HAP-1 (cell line): ENCODE data around the gene SGSH.

ENCODE experiments used
- DNase-seq, 2 experiments: peaks; one replicate each; pipeline ENCODE4 v3.0.0-alpha.2; 2016 to 2020; ENCODE audit warnings: low spot score in 2 of 2
- H3K27me3 ChIP-seq: fragments of 250-450 bp; sonication (Bioruptor Pico); 2 replicates; pipeline ENCODE4 v1.5.1; 2020; ENCODE audit warnings: low read depth, mild to moderate bottlenecking, moderate library complexity
- H3K36me3 ChIP-seq: fragments of 250-450 bp; sonication (Bioruptor Pico); replicated peaks from 2 replicates; pipeline ENCODE4 v1.5.1; 2020; ENCODE audit warnings: mild to moderate bottlenecking
- H3K4me1 ChIP-seq: fragments of 250-450 bp; sonication (Bioruptor Pico); 2 replicates; pipeline ENCODE4 v1.5.1; 2020; ENCODE audit warnings: mild to moderate bottlenecking
- H3K4me3 ChIP-seq: fragments of 250-450 bp; sonication (Bioruptor Pico); 2 replicates; pipeline ENCODE4 v1.5.1; 2020; ENCODE audit warnings: mild to moderate bottlenecking, moderate library complexity
- H3K9me3 ChIP-seq: fragments of 250-450 bp; sonication (Bioruptor Pico); 2 replicates; pipeline ENCODE4 v1.5.1; 2020; ENCODE audit warnings: mild to moderate bottlenecking, moderate library complexity
- in situ Hi-C: fragments of 300-500 bp; cut with MboI; formaldehyde crosslinking; loops from 3 replicates; pipeline ENCODE4 v1.14.3; 2020; ENCODE audit warnings: low sequenced_read_pairs, inconsistent platforms, mixed read lengths

SGSH gene

DNA sequence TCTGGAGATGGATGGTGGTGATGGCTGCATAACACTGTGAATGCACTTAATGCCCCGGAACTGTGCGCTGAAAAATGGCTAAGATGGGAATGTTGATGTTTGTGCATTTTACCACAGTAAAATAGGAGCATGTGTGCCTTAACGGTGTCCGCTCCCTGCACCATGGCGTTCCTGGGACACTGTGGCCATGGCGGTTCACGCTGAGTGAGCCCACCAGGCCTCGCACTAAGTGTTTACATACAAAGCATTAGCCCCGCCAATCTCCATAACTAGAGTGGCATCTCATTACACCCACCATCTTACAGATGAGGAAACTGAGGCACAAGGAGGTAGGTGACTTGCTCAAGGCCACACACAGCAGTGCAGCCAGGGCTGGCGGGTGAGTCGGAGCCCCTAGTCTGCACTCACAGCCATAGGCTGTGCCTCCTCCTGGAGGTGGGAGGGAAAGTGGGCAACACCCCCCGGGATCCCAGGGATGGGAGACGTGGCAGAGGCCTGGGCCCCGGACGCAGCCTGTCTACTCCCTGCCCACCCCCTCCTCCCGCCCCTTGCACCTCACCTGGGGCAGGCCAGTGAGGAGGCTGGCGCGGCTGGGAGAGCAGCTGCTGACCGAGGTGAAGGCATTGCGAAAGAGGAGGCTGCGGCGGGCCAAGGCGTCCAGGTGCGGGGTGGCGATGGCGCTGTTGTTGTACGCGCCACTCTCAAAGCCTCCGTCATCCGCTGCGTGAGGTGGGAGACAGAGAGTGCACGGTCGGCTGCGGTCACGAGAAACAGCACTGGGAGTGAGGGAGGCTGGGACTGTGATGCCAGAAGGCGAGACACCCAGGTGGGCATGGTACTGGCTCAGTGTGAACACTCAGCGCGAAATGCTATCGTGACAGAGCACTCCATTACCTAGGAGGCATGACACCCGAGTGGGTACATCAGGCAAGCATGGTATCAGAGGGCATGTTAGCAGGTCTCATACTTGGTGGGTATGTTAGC, 3.4 kb downstream of the SGSH start:
- in situ Hi-C loops: no loop called here
- peaks cover 30% of the 10 kb centered on the region for H3K36me3 ChIP-seq

DNA sequence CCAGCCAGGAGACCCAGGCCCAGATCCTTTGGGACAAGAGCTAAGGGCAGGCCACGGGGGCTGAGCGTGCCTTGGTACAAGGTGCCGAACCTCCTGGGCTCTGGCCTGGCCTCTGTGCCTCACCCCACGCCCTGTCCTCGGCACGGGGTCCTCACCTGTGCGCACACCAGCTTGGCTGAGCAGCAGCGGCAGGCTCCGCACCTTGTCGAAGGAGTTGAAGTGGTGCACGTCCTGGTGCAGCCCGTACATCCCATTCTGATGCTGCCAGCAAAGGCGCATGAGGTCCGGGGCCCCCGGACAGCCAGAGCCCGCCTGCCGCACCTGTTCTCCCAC, 5.3 kb downstream of the SGSH start:
- no peak overlapping the region for H3K4me3 ChIP-seq
- no peaks in the 10 kb centered on the region for H3K27me3 ChIP-seq
- H3K36me3 ChIP-seq: peaks cover 46% of the 10 kb centered on the region
- in situ Hi-C loops: no loop called here
- no peak for DNase-seq
- H3K4me1 ChIP-seq: peaks cover 3% of the 10 kb centered on the region; the same call in 1 of the 2 replicates
- no peaks in the 10 kb centered on the region for H3K9me3 ChIP-seq

More for the DNA sequence above, 3.4 kb downstream of the SGSH start:
- no peak for DNase-seq
- Histone ChIP-seq H3K4me3 (no peak overlapping the region), H3K4me1 (peaks cover 6% of the 10 kb centered on the region), H3K9me3 (no peaks in the 10 kb centered on the region), H3K27me3 (no peaks in the 10 kb centered on the region)

DNA sequence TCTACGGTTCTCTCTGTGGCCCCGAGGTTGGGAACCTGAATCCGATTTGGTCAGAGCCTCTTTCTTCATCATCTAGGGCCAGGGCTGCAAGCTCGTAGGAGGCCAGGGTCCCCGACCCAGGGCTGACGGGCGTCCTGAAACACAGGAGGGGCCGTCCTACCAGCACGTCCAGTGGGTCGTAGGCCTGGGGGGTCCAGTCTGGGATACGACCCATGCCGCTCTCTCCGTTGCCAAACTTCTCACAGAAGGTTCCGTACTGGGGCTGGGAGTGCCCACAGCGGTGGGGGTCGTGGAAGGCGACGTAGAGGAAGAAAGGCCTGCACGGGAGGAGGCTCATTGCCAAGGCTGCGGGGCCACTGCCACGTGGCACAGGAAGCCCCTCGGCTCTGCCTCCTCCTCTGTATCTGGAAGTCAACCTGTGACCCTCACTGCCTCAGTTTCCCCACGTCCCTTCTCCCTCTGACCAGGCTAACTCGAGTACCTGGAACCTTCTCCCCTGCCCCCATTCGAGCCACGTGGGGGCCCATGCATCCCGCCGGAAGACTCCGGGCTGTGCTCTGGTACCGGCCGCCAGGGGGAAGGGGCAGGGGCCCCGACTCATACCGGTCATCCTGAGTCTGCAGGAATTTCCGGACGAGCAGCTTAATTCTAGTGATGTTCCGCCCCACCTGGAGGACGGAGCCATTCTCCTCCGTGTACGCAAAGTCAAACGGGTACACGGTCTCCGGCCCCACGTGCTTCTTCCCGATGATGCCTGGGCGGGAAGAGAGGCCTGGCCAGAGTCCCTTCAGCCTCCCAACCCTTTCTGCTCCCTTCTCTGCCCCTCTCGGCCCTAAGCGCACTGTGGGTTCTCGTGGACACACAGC, 5.9 kb downstream of the SGSH start:
- Histone ChIP-seq H3K27me3 (no peaks in the 10 kb centered on the region), H3K36me3 (peaks cover 49% of the 10 kb centered on the region), H3K4me1 (peaks cover 2% of the 10 kb centered on the region; the same call in 1 of the 2 replicates), H3K4me3 (no peak overlapping the region), H3K9me3 (no peaks in the 10 kb centered on the region)
- in situ Hi-C loops: no loop called here
- DNase-seq: no peak

DNA sequence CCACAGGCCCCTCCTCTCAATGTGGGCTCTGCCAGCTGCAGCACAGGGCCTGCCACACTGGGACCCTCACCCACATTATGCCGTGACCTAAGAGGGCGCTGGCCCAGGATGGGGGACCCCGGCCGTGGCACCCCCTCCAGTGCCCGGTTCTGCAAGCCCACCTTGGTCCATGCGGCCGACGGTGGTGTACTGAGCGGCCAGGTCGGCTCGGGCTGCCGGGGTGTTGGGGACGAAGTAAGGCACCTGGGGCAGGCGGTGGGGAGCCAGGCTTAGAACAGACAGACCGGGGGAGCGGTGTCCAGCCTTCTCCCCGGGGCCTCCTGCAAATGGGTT, 6.5 kb downstream of the SGSH start:
- DNase-seq: no peak
- in situ Hi-C loops: no loop called here
- no peaks in the 10 kb centered on the region for H3K27me3 ChIP-seq
- no peak overlapping the region for H3K4me3 ChIP-seq
- H3K4me1 ChIP-seq: no peaks in the 10 kb centered on the region
- H3K36me3 ChIP-seq: peaks cover 53% of the 10 kb centered on the region
- no peaks in the 10 kb centered on the region for H3K9me3 ChIP-seq

DNA sequence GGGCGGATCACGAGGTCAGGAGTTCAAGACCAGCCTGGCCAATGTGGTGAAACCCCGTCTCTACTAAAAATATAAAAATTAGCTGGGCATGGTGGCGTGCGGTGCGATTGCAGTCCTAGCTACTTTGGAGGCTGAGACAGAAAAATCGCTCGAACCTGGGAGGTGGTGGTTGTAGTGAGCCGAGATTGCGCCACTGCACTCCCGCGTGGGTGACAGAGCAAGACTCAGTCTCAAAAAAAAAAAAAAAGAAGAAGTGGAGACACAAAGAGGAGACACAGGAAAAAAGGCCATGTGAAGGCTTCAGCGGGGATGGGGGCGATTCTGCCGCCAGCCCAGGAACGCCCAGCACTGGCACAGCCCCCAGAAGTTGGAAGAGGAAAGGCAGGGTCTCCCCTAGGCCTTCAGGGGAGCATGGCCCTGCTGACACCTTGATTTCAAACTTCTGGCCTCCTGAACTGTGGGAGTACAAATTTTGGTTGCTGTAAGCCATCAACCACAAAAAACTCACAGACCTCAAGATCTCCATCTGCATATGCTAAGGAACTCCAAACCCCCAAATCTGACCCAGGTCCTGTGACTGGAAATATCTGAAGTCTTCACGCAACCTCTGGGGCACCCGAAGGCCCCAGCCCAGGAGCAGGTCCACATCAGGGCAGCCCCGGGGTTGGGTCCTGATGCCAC, 7.0 kb downstream of the SGSH start:
- in situ Hi-C loops: no loop called here
- Histone ChIP-seq H3K27me3 (no peaks in the 10 kb centered on the region), H3K9me3 (no peaks in the 10 kb centered on the region), H3K4me3 (no peak overlapping the region), H3K4me1 (no peaks in the 10 kb centered on the region), H3K36me3 (peaks cover 54% of the 10 kb centered on the region)
- DNase-seq: no peak

DNA sequence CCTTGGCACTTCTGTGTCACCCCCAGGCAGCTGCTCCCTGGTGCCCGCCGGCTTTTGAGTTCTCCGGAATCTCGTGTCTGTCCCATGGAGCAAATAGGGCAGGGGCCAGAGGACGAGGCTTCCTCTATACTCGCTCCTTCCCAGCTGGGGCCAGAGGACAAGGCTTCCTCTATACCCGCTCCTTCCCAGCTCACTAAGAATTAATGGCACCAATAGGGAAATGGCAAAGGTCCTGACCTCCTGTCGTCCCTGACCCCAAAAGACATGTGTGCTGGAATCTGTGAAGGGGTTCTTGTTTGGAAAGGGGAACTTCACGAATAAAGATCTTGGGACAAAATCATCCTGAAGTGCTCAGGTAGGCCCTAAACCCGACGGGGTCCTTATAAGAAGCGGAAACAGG, 7.6 kb downstream of the SGSH start:
- Histone ChIP-seq H3K4me1 (no peaks in the 10 kb centered on the region), H3K9me3 (no peaks in the 10 kb centered on the region), H3K36me3 (peaks cover 53% of the 10 kb centered on the region), H3K4me3 (no peak overlapping the region), H3K27me3 (no peaks in the 10 kb centered on the region)
- no peak for DNase-seq
- in situ Hi-C loops: no loop called here

DNA sequence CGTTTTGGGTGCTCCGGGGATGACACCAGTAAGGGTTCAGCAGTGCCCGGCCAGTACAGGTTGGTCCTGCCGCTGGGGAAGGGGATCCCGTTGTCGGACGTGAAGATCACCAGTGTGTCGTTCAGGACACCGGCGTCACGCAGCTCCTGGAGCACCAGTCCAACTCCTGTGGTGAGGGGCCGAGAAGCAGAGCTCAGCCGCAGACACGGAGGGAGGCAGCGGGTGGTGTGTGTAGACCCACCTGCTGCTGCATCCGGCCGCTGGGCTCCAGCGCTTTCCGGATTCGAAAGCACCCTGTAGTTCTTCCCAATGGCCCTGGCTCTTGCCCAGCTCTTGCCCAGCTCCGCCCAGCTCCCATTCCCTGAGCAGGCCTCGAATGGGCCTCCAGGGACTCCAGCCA, 8.0 kb downstream of the SGSH start:
- in situ Hi-C loops: no loop called here
- Histone ChIP-seq H3K4me1 (no peaks in the 10 kb centered on the region), H3K36me3 (peaks cover 50% of the 10 kb centered on the region), H3K4me3 (no peak overlapping the region), H3K9me3 (no peaks in the 10 kb centered on the region), H3K27me3 (no peaks in the 10 kb centered on the region)
- DNase-seq: no peak

DNA sequence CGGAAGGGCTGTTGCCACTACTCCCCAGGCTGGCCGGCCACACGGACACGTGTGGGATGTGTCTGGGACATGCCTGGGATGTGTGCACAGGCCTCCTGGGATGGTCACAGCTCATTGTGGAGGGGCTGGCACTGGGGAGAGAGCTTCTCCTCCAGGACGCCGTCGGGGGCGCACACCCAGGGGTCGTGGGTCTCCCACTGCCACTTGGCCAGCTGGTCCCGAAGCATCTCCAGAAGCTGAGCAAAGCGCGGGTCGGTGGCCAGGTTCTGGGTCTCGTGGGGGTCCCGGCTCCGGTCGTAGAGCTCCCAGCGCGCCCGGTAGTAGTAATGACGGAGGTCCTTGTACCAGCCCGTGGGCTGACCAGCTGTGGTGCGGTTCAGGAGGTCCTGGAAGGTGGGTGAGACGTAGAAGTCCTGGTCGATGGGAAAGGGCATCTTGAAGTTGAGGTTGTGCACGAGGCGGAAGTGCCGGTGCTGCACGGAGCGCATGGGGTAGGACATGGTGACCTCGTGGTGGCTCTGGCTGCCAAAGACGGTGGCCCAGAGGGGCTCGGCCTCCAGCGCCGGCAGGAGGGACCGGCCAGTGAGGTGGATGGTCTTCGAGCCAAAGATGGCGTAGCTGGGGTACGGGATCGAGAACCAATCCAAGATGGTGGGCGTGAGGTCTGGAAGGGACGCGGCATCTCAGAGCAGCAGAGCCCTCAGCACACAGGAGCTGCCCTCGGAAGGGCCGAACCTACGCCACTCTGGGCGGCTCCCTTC, 9.6 kb downstream of the SGSH start:
- peaks cover 41% of the 10 kb centered on the region for H3K36me3 ChIP-seq
- in situ Hi-C loops: no loop called here

DNA sequence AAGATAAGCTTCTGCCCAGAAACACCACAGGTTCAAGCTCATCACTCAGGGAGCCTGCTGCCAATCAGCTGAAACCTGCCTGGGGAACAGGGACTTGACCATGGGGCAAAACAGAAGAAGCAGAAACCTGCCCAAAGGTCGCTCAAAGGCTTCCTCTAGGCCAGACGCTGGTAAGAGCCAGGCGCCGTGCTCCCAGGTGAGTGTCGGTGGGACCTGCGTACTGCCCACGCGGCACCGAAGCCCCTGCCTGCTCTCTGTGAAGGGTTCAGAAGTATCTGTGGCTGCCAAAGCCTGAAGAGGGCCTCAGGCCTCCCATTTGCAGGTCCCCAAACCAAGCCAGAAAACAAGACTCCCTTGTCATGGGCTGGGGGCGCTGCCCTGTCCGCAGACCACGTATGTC, 10.4 kb downstream of the SGSH start:
- Histone ChIP-seq H3K4me1 (no peaks in the 10 kb centered on the region), H3K36me3 (peaks cover 41% of the 10 kb centered on the region), H3K9me3 (no peaks in the 10 kb centered on the region), H3K27me3 (no peaks in the 10 kb centered on the region), H3K4me3 (no peak overlapping the region)
- in situ Hi-C loops: no loop called here
- no peak for DNase-seq

More for the DNA sequence above, 9.6 kb downstream of the SGSH start:
- Histone ChIP-seq H3K9me3 (no peaks in the 10 kb centered on the region), H3K4me3 (no peak overlapping the region), H3K27me3 (no peaks in the 10 kb centered on the region), H3K4me1 (no peaks in the 10 kb centered on the region)
- DNase-seq: no peak

DNA sequence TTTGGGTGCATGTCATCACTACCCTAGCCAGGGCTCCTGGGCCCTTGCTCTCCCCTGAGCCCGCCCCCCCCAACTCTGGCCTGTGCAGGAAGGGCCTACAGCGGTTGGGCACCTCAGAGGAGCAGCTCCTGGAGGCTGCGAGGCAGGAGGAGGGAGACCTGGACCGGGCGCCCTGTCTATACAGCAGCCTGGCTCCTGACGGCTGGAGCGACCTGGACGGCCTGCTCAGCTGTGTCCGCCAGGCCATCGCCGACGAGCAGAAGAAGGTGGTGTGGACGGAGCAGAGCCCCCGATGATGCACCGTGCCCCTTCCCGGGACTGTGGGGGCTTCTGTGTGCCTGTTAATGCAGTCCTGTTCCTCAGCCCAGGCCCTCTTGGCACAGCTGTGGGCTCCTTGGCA, 12.1 kb downstream of the SGSH start:
- no peaks in the 10 kb centered on the region for H3K27me3 ChIP-seq
- H3K4me3 ChIP-seq: no peak overlapping the region
- no peaks in the 10 kb centered on the region for H3K9me3 ChIP-seq
- in situ Hi-C loops: no loop called here
- no peaks in the 10 kb centered on the region for H3K4me1 ChIP-seq
- peaks cover 34% of the 10 kb centered on the region for H3K36me3 ChIP-seq
- no peak for DNase-seq

DNA sequence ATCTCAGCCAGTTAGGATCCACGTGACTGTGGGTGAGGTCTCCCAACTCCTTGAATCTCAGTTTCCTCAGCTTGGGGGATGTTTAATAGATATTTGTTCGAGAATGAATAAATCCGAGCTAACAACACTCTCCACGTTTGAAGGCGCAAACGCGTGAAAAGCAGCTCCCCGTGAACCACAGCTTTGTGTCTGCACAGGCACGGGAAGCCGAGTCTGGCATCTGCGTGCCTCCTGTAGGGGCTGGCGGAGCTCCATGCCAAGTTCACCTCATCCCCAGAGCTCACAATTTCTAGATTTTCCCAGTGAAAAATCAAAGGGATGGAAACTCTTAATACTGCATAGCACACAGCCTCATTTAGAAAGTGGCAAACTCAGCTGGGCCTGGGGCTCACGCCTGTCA, 14.3 kb downstream of the SGSH start:
- H3K27me3 ChIP-seq: no peaks in the 10 kb centered on the region
- no peaks in the 10 kb centered on the region for H3K4me1 ChIP-seq
- no peaks in the 10 kb centered on the region for H3K9me3 ChIP-seq
- H3K4me3 ChIP-seq: no peak overlapping the region
- in situ Hi-C loops: no loop called here
- DNase-seq: no peak
- peaks cover 23% of the 10 kb centered on the region for H3K36me3 ChIP-seq

DNA sequence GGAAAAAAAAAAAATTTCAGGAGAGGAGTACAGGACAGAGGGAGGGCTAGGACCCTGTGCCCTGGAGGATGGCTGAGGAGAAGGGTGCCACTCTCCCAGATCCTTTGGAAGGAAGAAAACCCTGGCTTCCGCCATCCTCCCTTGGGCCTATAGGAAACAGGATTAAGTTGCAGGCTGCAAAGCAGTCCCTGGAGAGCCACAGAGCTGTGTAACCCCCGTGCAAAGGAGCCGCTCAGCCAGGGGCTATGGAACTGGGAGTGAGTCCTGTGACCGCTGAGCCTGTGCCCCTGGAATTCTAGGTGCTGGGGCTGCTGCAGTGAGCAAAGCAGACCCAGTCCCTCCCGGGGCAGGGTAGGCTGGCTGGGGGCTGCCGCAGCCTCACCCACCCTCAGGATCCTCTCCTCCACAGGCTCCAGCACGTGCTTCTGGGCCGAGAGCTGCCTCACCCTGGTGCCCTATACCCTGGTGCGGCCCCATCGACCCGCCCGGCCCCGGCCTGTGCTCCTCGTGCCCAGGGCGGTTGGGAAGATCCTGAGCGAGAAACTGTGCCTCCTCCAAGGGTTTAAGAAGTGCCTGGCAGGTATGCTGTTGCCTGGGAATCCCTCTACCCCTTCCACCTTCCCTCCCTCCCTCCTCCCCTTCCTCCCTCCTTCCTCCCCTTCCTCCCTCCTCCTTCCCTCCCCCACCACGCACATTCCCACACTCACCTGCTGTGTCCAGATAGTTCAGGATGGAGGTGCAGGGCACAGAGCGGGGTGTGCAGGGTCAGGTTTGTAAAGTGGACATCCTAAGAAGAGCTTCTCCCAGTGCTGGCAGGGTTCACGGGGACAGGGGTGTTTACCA, 15.3 kb downstream of the SGSH start:
- in situ Hi-C loops: no loop called here
- Histone ChIP-seq H3K4me3 (no peak overlapping the region), H3K36me3 (peaks cover 14% of the 10 kb centered on the region), H3K27me3 (no peaks in the 10 kb centered on the region), H3K9me3 (no peaks in the 10 kb centered on the region), H3K4me1 (no peaks in the 10 kb centered on the region)
- no peak for DNase-seq
